Measurements from ENCODE around the gene ADAM12.

Gene ADAM12

DNA sequence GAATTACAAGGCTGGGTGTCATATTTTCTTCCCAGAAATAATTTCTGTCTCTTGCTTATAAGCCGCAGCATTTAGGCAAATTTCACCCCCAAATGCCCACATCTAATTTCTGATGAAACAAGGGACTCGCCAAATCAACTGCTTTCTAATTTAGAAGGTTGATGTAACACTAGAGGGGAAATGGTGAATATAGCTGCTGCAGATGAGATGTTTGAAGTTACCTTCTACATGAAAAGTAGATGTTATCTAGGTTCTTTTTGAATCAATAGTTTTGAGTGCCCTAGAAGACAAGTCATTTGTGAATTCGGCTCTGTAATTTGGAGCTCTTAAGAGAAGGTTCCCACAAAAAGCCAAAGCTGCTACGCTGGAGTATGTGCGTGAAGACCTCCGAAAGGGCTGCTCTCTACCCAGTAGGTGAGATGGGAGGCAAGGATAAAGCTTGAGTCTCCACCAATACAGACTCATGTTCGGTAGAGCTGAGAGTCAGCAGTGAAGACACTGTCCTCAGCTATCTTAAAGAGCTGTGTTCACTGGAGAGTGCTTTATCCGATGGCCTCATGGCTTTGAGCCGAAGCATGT is 392.5 kb downstream of the ADAM12 start:
- Histone ChIP-seq H3K27me3 (ENCODE audit: control insufficient read depth in 1 of 2, insufficient read depth in 2 of 2, low read length in 2 of 2) (no peaks in the 10 kb centered on the region), H3K36me3 (ENCODE audit: control insufficient read depth in 2 of 2, insufficient read depth in 2 of 2, low read length in 2 of 2) (no peaks in the 10 kb centered on the region), H3K27ac (ENCODE audit: low read length) (no peak overlapping the region), H3K9ac (ENCODE audit: low read length in 2 of 2) (no peak overlapping the region), H3K4me1 (ENCODE audit: control insufficient read depth, insufficient read depth, low read length) (no peaks in the 10 kb centered on the region), H3K4me3 (ENCODE audit: low read length in 2 of 2) (no peak overlapping the region), H3K9me3 (ENCODE audit: control insufficient read depth in 2 of 2, low read length in 2 of 2) (no peaks in the 10 kb centered on the region)

- Histone ChIP-seq H3K4me1 (ENCODE audit: control insufficient read depth, insufficient read depth, low read length) (no peaks in the 10 kb centered on the region), H3K9me3 (ENCODE audit: control insufficient read depth in 2 of 2, low read length in 2 of 2) (no peaks in the 10 kb centered on the region), H3K27me3 (ENCODE audit: control insufficient read depth in 1 of 2, insufficient read depth in 2 of 2, low read length in 2 of 2) (no peaks in the 10 kb centered on the region), H3K27ac (ENCODE audit: low read length) (no peak overlapping the region), H3K36me3 (ENCODE audit: control insufficient read depth in 2 of 2, insufficient read depth in 2 of 2, low read length in 2 of 2) (no peaks in the 10 kb centered on the region), H3K9ac (ENCODE audit: low read length in 2 of 2) (no peak overlapping the region), H3K4me3 (ENCODE audit: low read length in 2 of 2) (no peak overlapping the region)
These were observed 393.7 kb downstream of the ADAM12 start for GRCh38 chr10:125994601-125995000.

DNA sequence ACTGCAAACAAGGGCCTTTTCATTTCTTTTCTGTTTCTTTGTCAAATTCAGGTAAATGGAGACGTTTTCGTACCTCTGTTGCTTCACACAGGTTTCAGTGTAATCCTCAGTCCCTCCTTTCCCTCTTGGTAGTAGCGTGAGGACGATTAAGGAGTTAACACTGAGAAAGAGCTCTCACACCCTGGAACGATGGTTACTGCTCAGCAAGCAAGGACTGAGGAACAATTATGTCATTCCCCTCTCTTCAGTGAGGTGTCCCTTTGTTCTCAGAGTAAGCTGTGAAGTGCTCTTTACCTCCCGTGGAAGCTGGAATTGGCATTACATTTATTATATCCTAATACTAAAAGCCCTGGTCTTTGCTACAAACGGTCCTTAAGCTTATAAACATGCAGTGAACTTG is 396.0 kb downstream of the ADAM12 start:
- Histone ChIP-seq H3K27ac (ENCODE audit: low read length) (no peak overlapping the region), H3K27me3 (ENCODE audit: control insufficient read depth in 1 of 2, insufficient read depth in 2 of 2, low read length in 2 of 2) (no peaks in the 10 kb centered on the region), H3K4me3 (ENCODE audit: low read length in 2 of 2) (no peak overlapping the region), H3K9me3 (ENCODE audit: control insufficient read depth in 2 of 2, low read length in 2 of 2) (no peaks in the 10 kb centered on the region), H3K9ac (ENCODE audit: low read length in 2 of 2) (no peak overlapping the region), H3K36me3 (ENCODE audit: control insufficient read depth in 2 of 2, insufficient read depth in 2 of 2, low read length in 2 of 2) (no peaks in the 10 kb centered on the region), H3K4me1 (ENCODE audit: control insufficient read depth, insufficient read depth, low read length) (no peaks in the 10 kb centered on the region)

DNA sequence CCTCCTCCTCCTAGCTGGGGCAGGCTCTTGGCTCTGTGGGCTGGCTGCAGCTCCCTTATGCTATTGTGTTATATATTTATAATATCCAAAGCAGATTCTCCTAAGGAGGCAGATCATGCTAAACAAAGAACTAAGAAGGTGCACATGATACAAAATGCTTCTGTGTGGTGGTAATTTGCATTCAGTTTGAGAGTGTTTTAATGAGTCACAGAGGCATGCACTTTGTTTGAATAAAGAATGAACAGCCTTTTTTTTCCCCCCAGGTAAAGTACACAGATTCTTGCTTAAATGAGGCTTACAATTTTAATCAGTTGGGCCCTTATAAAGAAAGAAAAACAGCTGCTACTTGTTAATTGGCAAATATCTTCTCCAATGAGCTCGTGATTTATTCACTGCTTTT is 396.9 kb downstream of the ADAM12 start:
- Histone ChIP-seq H3K9me3 (ENCODE audit: control insufficient read depth in 2 of 2, low read length in 2 of 2) (no peaks in the 10 kb centered on the region), H3K9ac (ENCODE audit: low read length in 2 of 2) (no peak overlapping the region), H3K27ac (ENCODE audit: low read length) (no peak overlapping the region)

GRCh38 chr10:125990974-125991373 is 397.3 kb downstream of the ADAM12 start:
- Histone ChIP-seq H3K4me3 (ENCODE audit: low read length in 2 of 2) (no peak overlapping the region), H3K27me3 (ENCODE audit: control insufficient read depth in 1 of 2, insufficient read depth in 2 of 2, low read length in 2 of 2) (no peaks in the 10 kb centered on the region), H3K36me3 (ENCODE audit: control insufficient read depth in 2 of 2, insufficient read depth in 2 of 2, low read length in 2 of 2) (no peaks in the 10 kb centered on the region), H3K27ac (ENCODE audit: low read length) (no peak overlapping the region), H3K9me3 (ENCODE audit: control insufficient read depth in 2 of 2, low read length in 2 of 2) (no peaks in the 10 kb centered on the region), H3K9ac (ENCODE audit: low read length in 2 of 2) (no peak overlapping the region), H3K4me1 (ENCODE audit: control insufficient read depth, insufficient read depth, low read length) (no peaks in the 10 kb centered on the region)

More for the DNA sequence above, 396.9 kb downstream of the ADAM12 start:
- no peaks in the 10 kb centered on the region for H3K27me3 ChIP-seq (ENCODE audit: control insufficient read depth in 1 of 2, insufficient read depth in 2 of 2, low read length in 2 of 2)
- no peak overlapping the region for H3K4me3 ChIP-seq (ENCODE audit: low read length in 2 of 2)
- H3K4me1 ChIP-seq (ENCODE audit: control insufficient read depth, insufficient read depth, low read length) = no peaks in the 10 kb centered on the region
- no peaks in the 10 kb centered on the region for H3K36me3 ChIP-seq (ENCODE audit: control insufficient read depth in 2 of 2, insufficient read depth in 2 of 2, low read length in 2 of 2)

DNA sequence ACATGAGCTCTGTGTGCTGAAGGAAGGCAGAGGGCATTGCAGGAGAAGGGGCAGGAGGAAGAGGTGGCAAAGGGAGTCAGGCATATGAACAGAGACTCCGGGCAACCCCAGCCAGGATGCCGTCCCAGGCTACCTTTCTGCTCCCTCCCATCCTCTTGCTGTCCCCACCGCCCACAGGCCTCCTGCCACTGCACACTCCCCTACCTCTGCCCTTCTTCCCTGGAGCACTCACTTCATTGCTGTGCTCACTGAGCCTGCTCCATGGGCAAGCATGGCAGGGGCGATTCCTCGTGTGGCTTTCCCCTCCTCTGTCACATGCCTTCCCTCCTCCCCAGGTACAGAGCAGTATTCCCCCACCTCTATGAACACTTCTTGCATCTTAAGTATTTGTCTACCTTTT is 398.5 kb downstream of the ADAM12 start:
- Histone ChIP-seq H3K4me3 (ENCODE audit: low read length in 2 of 2) (no peak overlapping the region), H3K36me3 (ENCODE audit: control insufficient read depth in 2 of 2, insufficient read depth in 2 of 2, low read length in 2 of 2) (no peaks in the 10 kb centered on the region), H3K27ac (ENCODE audit: low read length) (no peak overlapping the region), H3K9me3 (ENCODE audit: control insufficient read depth in 2 of 2, low read length in 2 of 2) (no peaks in the 10 kb centered on the region), H3K4me1 (ENCODE audit: control insufficient read depth, insufficient read depth, low read length) (no peaks in the 10 kb centered on the region), H3K9ac (ENCODE audit: low read length in 2 of 2) (no peak overlapping the region), H3K27me3 (ENCODE audit: control insufficient read depth in 1 of 2, insufficient read depth in 2 of 2, low read length in 2 of 2) (no peaks in the 10 kb centered on the region)

- no peak overlapping the region for H3K9ac ChIP-seq (ENCODE audit: low read length in 2 of 2)
- no peaks in the 10 kb centered on the region for H3K27me3 ChIP-seq (ENCODE audit: control insufficient read depth in 1 of 2, insufficient read depth in 2 of 2, low read length in 2 of 2)
- H3K36me3 ChIP-seq (ENCODE audit: control insufficient read depth in 2 of 2, insufficient read depth in 2 of 2, low read length in 2 of 2) = no peaks in the 10 kb centered on the region
- no peak overlapping the region for H3K4me3 ChIP-seq (ENCODE audit: low read length in 2 of 2)
- no peaks in the 10 kb centered on the region for H3K9me3 ChIP-seq (ENCODE audit: control insufficient read depth in 2 of 2, low read length in 2 of 2)
- no peaks in the 10 kb centered on the region for H3K4me1 ChIP-seq (ENCODE audit: control insufficient read depth, insufficient read depth, low read length)
- no peak overlapping the region for H3K27ac ChIP-seq (ENCODE audit: low read length)
These were observed 402.6 kb downstream of the ADAM12 start for GRCh38 chr10:125985557-125986240.

DNA sequence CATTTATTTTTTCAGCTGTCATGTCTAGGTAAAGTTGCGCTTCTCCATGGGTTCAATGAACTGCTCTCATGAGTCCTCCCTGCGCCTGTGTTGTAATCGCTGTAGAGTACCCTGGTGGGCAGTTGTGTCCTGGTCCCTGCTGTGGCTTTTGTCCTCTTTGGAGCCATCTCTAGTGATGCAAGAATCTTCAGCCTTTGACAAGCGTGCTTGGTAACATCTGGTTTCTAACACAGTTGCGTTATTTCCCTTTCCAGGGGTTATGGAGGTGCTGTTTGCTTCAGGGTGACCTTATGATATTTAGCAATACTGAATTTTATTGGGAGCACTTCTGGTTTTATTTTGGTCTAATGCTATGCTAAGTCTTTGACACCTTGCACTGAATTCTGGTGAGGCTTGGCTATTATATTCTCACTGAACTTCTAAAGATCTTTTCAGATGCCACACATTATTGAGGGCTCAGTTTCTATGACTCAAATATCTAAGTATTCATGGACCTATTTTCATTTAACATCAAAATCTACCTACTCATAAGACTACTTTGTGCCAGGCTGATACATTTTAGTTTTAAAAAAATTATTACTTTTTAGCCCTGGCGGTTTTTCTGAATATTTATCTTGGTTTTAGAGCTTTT is 403.3 kb downstream of the ADAM12 start:
- Histone ChIP-seq H3K27ac (ENCODE audit: low read length) (no peak overlapping the region), H3K4me1 (ENCODE audit: control insufficient read depth, insufficient read depth, low read length) (no peaks in the 10 kb centered on the region), H3K27me3 (ENCODE audit: control insufficient read depth in 1 of 2, insufficient read depth in 2 of 2, low read length in 2 of 2) (no peaks in the 10 kb centered on the region), H3K9ac (ENCODE audit: low read length in 2 of 2) (no peak overlapping the region), H3K9me3 (ENCODE audit: control insufficient read depth in 2 of 2, low read length in 2 of 2) (no peaks in the 10 kb centered on the region), H3K36me3 (ENCODE audit: control insufficient read depth in 2 of 2, insufficient read depth in 2 of 2, low read length in 2 of 2) (no peaks in the 10 kb centered on the region), H3K4me3 (ENCODE audit: low read length in 2 of 2) (no peak overlapping the region)

- no peaks in the 10 kb centered on the region for H3K9me3 ChIP-seq (ENCODE audit: control insufficient read depth in 2 of 2, low read length in 2 of 2)
- H3K9ac ChIP-seq (ENCODE audit: low read length in 2 of 2) = no peak overlapping the region
- H3K36me3 ChIP-seq (ENCODE audit: control insufficient read depth in 2 of 2, insufficient read depth in 2 of 2, low read length in 2 of 2) = no peaks in the 10 kb centered on the region
- H3K4me3 ChIP-seq (ENCODE audit: low read length in 2 of 2) = no peak overlapping the region
- H3K27me3 ChIP-seq (ENCODE audit: control insufficient read depth in 1 of 2, insufficient read depth in 2 of 2, low read length in 2 of 2) = no peaks in the 10 kb centered on the region
- H3K4me1 ChIP-seq (ENCODE audit: control insufficient read depth, insufficient read depth, low read length) = no peaks in the 10 kb centered on the region
- H3K27ac ChIP-seq (ENCODE audit: low read length) = no peak overlapping the region
These were observed 403.9 kb downstream of the ADAM12 start for GRCh38 chr10:125984346-125984745.

- H3K27me3 ChIP-seq (ENCODE audit: control insufficient read depth in 1 of 2, insufficient read depth in 2 of 2, low read length in 2 of 2) = no peaks in the 10 kb centered on the region
- H3K9ac ChIP-seq (ENCODE audit: low read length in 2 of 2) = no peak overlapping the region
- no peak overlapping the region for H3K4me3 ChIP-seq (ENCODE audit: low read length in 2 of 2)
- no peaks in the 10 kb centered on the region for H3K4me1 ChIP-seq (ENCODE audit: control insufficient read depth, insufficient read depth, low read length)
- no peaks in the 10 kb centered on the region for H3K9me3 ChIP-seq (ENCODE audit: control insufficient read depth in 2 of 2, low read length in 2 of 2)
- H3K27ac ChIP-seq (ENCODE audit: low read length) = no peak overlapping the region
- no peaks in the 10 kb centered on the region for H3K36me3 ChIP-seq (ENCODE audit: control insufficient read depth in 2 of 2, insufficient read depth in 2 of 2, low read length in 2 of 2)
These were observed 404.6 kb downstream of the ADAM12 start for GRCh38 chr10:125983656-125984055.

- Histone ChIP-seq H3K27me3 (ENCODE audit: control insufficient read depth in 1 of 2, insufficient read depth in 2 of 2, low read length in 2 of 2) (no peaks in the 10 kb centered on the region), H3K4me3 (ENCODE audit: low read length in 2 of 2) (no peak overlapping the region), H3K9me3 (ENCODE audit: control insufficient read depth in 2 of 2, low read length in 2 of 2) (no peaks in the 10 kb centered on the region), H3K9ac (ENCODE audit: low read length in 2 of 2) (no peak overlapping the region), H3K4me1 (ENCODE audit: control insufficient read depth, insufficient read depth, low read length) (no peaks in the 10 kb centered on the region), H3K27ac (ENCODE audit: low read length) (no peak overlapping the region), H3K36me3 (ENCODE audit: control insufficient read depth in 2 of 2, insufficient read depth in 2 of 2, low read length in 2 of 2) (no peaks in the 10 kb centered on the region)
These were observed 405.1 kb downstream of the ADAM12 start for GRCh38 chr10:125983161-125983560.

All from stomach smooth muscle (tissue), 2 donors.